Activated CD4-positive, alpha-beta memory T cell treated with anti-CD3 and anti-CD28 coated beads for 36 hours (primary cell): Measurements from ENCODE around the gene R3HDM4. TPM values are rescaled to one million over a fixed set of nuclear protein-coding genes. Genes with fewer than 3 reads are reported as not detected.
A peak's percentile ranks its signal among the peaks of the same experiment; 100 is the strongest.

Experiments used
- CTCF ChIA-PET: fragments of 350-600 bp; sonication (Branson Sonifier 250); formaldehyde crosslinking; loops from one replicate; lab custom pipeline; 2021; ENCODE audit warnings: antibody characterized with exemption, inconsistent platforms; lab: Charles Lee
- POLR2A ChIA-PET: fragments of 350-600 bp; sonication (Branson Sonifier 250); formaldehyde crosslinking; loops from one replicate; lab custom pipeline; 2021; ENCODE audit warnings: antibody characterized with exemption; lab: Charles Lee
- DNase-seq: peaks from one replicate; pipeline ENCODE4 v3.0.0-alpha.2; 2020
- H3K27ac Mint-ChIP-seq: one replicate; pipeline ENCODE4 v1.8.0; 2021; ENCODE audit warnings: mixed read lengths
- H3K27me3 Mint-ChIP-seq: one replicate; pipeline ENCODE4 v1.8.0; 2021; ENCODE audit warnings: mixed read lengths
- H3K36me3 Mint-ChIP-seq: one replicate; pipeline ENCODE4 v1.8.0; 2021; ENCODE audit warnings: mixed read lengths
- H3K4me1 Mint-ChIP-seq: one replicate; pipeline ENCODE4 v1.8.0; 2021; ENCODE audit warnings: low read depth, mixed read lengths
- H3K4me3 Mint-ChIP-seq: one replicate; pipeline ENCODE4 v1.8.0; 2021; ENCODE audit warnings: mild to moderate bottlenecking, mixed read lengths
- H3K9me3 Mint-ChIP-seq: one replicate; pipeline ENCODE4 v1.8.0; 2021; ENCODE audit warnings: mixed read lengths
- intact Hi-C: fragments of 100-400 bp; cut with micrococcal nuclease; formaldehyde crosslinking; loops from one replicate; pipeline ENCODE4 v1.15.1; 2023
- total RNA-seq, 2 experiments: library from RNA; stranded (reverse); gene quantifications; one replicate each; pipeline ENCODE4 v1.2.3, GENCODE V29; 2021

R3HDM4 gene
- total RNA-seq, 2 experiments from 2014 or later: 80.4 to 81.4 TPM

- CTCF ChIA-PET: interaction anchor here (1.9 kb wide), 1 partner anchor 49 kb away, joined by 8 read pairs; the partner anchor contains the start of gene WDR18
- intact Hi-C loops: no loop called here
These were observed 21.3 kb upstream of the R3HDM4 start for GRCh38 chr19:934197-934840.

GRCh38 chr19:933553-933882, 20.5 kb upstream of the R3HDM4 start:
- DNase-seq: no peak
- intact Hi-C loops: no loop called here
- CTCF ChIA-PET: interaction anchor here (1.9 kb wide), 1 partner anchor 50 kb away, joined by 8 read pairs; the partner anchor contains the start of gene WDR18
- Mint-ChIP-seq H3K27ac (no peak overlapping the region), H3K9me3 (peaks cover 2% of the 10 kb centered on the region), H3K4me3 (no peak overlapping the region), H3K4me1 (peaks cover 21% of the 10 kb centered on the region), H3K36me3 (peaks cover 11% of the 10 kb centered on the region), H3K27me3 (no peaks in the 10 kb centered on the region)
- POLR2A ChIA-PET: no interaction called here

More at GRCh38 chr19:934197-934840, 21.3 kb upstream of the R3HDM4 start:
- Mint-ChIP-seq H3K4me1 (peaks cover 21% of the 10 kb centered on the region), H3K27ac (no peak overlapping the region), H3K27me3 (no peaks in the 10 kb centered on the region), H3K36me3 (peaks cover 11% of the 10 kb centered on the region), H3K9me3 (peaks cover 2% of the 10 kb centered on the region), H3K4me3 (no peak overlapping the region)
- DNase-seq: no peak
- POLR2A ChIA-PET: no interaction called here

- H3K36me3 Mint-ChIP-seq: peaks cover 11% of the 10 kb centered on the region
- peak; percentile 42 for DNase-seq
- POLR2A ChIA-PET: no interaction called here
- CTCF ChIA-PET: interaction anchor here (0.7 to 1.9 kb wide), 3 partner anchors 38 to 51 kb away, joined by 3 to 8 read pairs (median 4); partner anchors contain the start of gene WDR18
- no peaks in the 10 kb centered on the region for H3K27me3 Mint-ChIP-seq
- peaks cover 17% of the 10 kb centered on the region for H3K4me1 Mint-ChIP-seq
- peaks cover 2% of the 10 kb centered on the region for H3K9me3 Mint-ChIP-seq
- intact Hi-C loops: no loop called here
- no peak overlapping the region for H3K4me3 Mint-ChIP-seq
- H3K27ac Mint-ChIP-seq: no peak overlapping the region
These were observed 19.9 kb upstream of the R3HDM4 start for GRCh38 chr19:932648-933552.

GRCh38 chr19:931860-932647, 19.0 kb upstream of the R3HDM4 start:
- peaks cover 8% of the 10 kb centered on the region for H3K36me3 Mint-ChIP-seq
- ChIA-PET POLR2A (no interaction called here), CTCF (interaction anchor here (0.7 to 1.9 kb wide), 3 partner anchors 39 to 52 kb away, joined by 3 to 8 read pairs (median 4); partner anchors contain the start of gene WDR18)
- peaks cover 11% of the 10 kb centered on the region for H3K4me1 Mint-ChIP-seq
- H3K9me3 Mint-ChIP-seq: no peaks in the 10 kb centered on the region
- intact Hi-C loops: no loop called here
- H3K27ac Mint-ChIP-seq: no peak overlapping the region
- DNase-seq: no peak
- no peaks in the 10 kb centered on the region for H3K27me3 Mint-ChIP-seq
- H3K4me3 Mint-ChIP-seq: no peak overlapping the region

- Mint-ChIP-seq H3K36me3 (peaks cover 8% of the 10 kb centered on the region), H3K4me1 (peaks cover 10% of the 10 kb centered on the region), H3K27me3 (no peaks in the 10 kb centered on the region), H3K4me3 (no peak overlapping the region), H3K9me3 (no peaks in the 10 kb centered on the region), H3K27ac (no peak overlapping the region)
- CTCF ChIA-PET: no interaction called here
- no peak for DNase-seq
- intact Hi-C loops: loop anchor here (10.0 kb wide), 1 partner anchor 175 kb away; the partner anchor contains the start of gene GPX4
- POLR2A ChIA-PET: no interaction called here
These were observed 16.9 kb upstream of the R3HDM4 start for GRCh38 chr19:929891-930258.

GRCh38 chr19:929203-929890, 16.3 kb upstream of the R3HDM4 start:
- Mint-ChIP-seq H3K36me3 (peaks cover 8% of the 10 kb centered on the region), H3K4me3 (no peak overlapping the region), H3K27me3 (no peaks in the 10 kb centered on the region), H3K4me1 (peaks cover 10% of the 10 kb centered on the region), H3K9me3 (no peaks in the 10 kb centered on the region), H3K27ac (no peak overlapping the region)
- POLR2A ChIA-PET: no interaction called here
- CTCF ChIA-PET: no interaction called here
- no peak for DNase-seq
- intact Hi-C loops: loop anchor here (10.0 kb wide), 1 partner anchor 175 kb away; the partner anchor contains the start of gene GPX4

- no peak overlapping the region for H3K4me3 Mint-ChIP-seq
- DNase-seq: no peak
- H3K27ac Mint-ChIP-seq: no peak overlapping the region
- H3K4me1 Mint-ChIP-seq: peaks cover 10% of the 10 kb centered on the region
- ChIA-PET CTCF (no interaction called here), POLR2A (no interaction called here)
- intact Hi-C loops: loop anchor here (10.0 kb wide), 1 partner anchor 176 kb away; the partner anchor contains the start of gene GPX4
- H3K9me3 Mint-ChIP-seq: no peaks in the 10 kb centered on the region
- H3K27me3 Mint-ChIP-seq: no peaks in the 10 kb centered on the region
- peaks cover 8% of the 10 kb centered on the region for H3K36me3 Mint-ChIP-seq
These were observed 15.6 kb upstream of the R3HDM4 start for GRCh38 chr19:928471-929202.

- POLR2A ChIA-PET: no interaction called here
- H3K36me3 Mint-ChIP-seq: peaks cover 8% of the 10 kb centered on the region
- no peaks in the 10 kb centered on the region for H3K27me3 Mint-ChIP-seq
- peaks cover 8% of the 10 kb centered on the region for H3K4me1 Mint-ChIP-seq
- intact Hi-C loops: loop anchor here (10.0 kb wide), 1 partner anchor 177 kb away; the partner anchor contains the start of gene GPX4
- DNase-seq: no peak
- no peak overlapping the region for H3K4me3 Mint-ChIP-seq
- H3K27ac Mint-ChIP-seq: no peak overlapping the region
- H3K9me3 Mint-ChIP-seq: no peaks in the 10 kb centered on the region
- CTCF ChIA-PET: no interaction called here
These were observed 14.9 kb upstream of the R3HDM4 start for GRCh38 chr19:927780-928401.

- Mint-ChIP-seq H3K9me3 (no peaks in the 10 kb centered on the region), H3K4me1 (peaks cover 4% of the 10 kb centered on the region), H3K4me3 (no peak overlapping the region), H3K36me3 (peaks cover 8% of the 10 kb centered on the region), H3K27me3 (no peaks in the 10 kb centered on the region), H3K27ac (no peak overlapping the region)
- intact Hi-C loops: loop anchor here (10.0 kb wide), 1 partner anchor 177 kb away; the partner anchor contains the start of gene GPX4
- ChIA-PET CTCF (no interaction called here), POLR2A (interaction anchor here (0.7 kb wide), 1 partner anchor 326 kb away, joined by 3 read pairs; no protein-coding TSS in a partner anchor)
- DNase-seq: no peak
These were observed 14.3 kb upstream of the R3HDM4 start for GRCh38 chr19:927351-927779.

GRCh38 chr19:926589-927350, 13.8 kb upstream of the R3HDM4 start:
- peaks cover 6% of the 10 kb centered on the region for H3K36me3 Mint-ChIP-seq
- H3K4me1 Mint-ChIP-seq: peaks cover 3% of the 10 kb centered on the region
- intact Hi-C loops: loop anchor here (10.0 kb wide), 1 partner anchor 178 kb away; the partner anchor contains the start of gene GPX4
- ChIA-PET CTCF (no interaction called here), POLR2A (interaction anchor here (0.7 kb wide), 1 partner anchor 326 kb away, joined by 3 read pairs; no protein-coding TSS in a partner anchor)
- peak; percentile 82 for DNase-seq
- H3K27ac Mint-ChIP-seq: peak overlapping the region; percentile 42
- H3K27me3 Mint-ChIP-seq: no peaks in the 10 kb centered on the region
- no peaks in the 10 kb centered on the region for H3K9me3 Mint-ChIP-seq
- peak overlapping the region; percentile 75 for H3K4me3 Mint-ChIP-seq
